ENCODE data around the gene SLC7A8.

DNA sequence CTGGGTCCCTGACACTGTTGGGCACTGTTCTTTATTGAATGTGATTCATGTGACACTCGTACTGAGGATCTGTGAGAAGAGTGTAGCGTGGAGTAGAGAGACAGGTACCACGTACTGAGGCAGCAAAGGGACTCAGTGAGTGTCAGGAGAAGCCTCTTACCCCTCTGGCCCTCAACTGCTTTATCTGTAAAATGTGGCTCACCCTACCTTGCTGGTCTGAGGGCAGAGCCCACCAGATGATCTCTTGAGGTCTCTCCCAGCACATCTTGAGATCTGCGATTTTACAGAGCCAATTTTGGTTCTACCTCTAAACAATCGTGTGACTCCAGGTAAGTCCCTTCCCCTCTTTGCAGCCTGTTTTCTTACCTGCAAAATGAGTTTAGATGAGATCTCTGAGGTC lies 67.5 kb downstream of the SLC7A8 start:
- TF ChIP-seq, protein P1, sequence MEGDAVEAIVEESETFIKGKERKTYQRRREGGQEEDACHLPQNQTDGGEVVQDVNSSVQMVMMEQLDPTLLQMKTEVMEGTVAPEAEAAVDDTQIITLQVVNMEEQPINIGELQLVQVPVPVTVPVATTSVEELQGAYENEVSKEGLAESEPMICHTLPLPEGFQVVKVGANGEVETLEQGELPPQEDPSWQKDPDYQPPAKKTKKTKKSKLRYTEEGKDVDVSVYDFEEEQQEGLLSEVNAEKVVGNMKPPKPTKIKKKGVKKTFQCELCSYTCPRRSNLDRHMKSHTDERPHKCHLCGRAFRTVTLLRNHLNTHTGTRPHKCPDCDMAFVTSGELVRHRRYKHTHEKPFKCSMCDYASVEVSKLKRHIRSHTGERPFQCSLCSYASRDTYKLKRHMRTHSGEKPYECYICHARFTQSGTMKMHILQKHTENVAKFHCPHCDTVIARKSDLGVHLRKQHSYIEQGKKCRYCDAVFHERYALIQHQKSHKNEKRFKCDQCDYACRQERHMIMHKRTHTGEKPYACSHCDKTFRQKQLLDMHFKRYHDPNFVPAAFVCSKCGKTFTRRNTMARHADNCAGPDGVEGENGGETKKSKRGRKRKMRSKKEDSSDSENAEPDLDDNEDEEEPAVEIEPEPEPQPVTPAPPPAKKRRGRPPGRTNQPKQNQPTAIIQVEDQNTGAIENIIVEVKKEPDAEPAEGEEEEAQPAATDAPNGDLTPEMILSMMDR (IDR thresholded peaks at IDR 0.05) = no peak
- TF ChIP-seq, protein P2, sequence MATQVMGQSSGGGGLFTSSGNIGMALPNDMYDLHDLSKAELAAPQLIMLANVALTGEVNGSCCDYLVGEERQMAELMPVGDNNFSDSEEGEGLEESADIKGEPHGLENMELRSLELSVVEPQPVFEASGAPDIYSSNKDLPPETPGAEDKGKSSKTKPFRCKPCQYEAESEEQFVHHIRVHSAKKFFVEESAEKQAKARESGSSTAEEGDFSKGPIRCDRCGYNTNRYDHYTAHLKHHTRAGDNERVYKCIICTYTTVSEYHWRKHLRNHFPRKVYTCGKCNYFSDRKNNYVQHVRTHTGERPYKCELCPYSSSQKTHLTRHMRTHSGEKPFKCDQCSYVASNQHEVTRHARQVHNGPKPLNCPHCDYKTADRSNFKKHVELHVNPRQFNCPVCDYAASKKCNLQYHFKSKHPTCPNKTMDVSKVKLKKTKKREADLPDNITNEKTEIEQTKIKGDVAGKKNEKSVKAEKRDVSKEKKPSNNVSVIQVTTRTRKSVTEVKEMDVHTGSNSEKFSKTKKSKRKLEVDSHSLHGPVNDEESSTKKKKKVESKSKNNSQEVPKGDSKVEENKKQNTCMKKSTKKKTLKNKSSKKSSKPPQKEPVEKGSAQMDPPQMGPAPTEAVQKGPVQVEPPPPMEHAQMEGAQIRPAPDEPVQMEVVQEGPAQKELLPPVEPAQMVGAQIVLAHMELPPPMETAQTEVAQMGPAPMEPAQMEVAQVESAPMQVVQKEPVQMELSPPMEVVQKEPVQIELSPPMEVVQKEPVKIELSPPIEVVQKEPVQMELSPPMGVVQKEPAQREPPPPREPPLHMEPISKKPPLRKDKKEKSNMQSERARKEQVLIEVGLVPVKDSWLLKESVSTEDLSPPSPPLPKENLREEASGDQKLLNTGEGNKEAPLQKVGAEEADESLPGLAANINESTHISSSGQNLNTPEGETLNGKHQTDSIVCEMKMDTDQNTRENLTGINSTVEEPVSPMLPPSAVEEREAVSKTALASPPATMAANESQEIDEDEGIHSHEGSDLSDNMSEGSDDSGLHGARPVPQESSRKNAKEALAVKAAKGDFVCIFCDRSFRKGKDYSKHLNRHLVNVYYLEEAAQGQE (IDR thresholded peaks at IDR 0.05; ENCODE audit: insufficient read depth in 1 of 2, low read depth in 2 of 2, low read length in 1 of 2) = no peak
- TF ChIP-seq POLR2AphosphoS5 (IDR thresholded peaks at IDR 0.05; ENCODE audit: low read depth, low read length) (no peak), SIN3A (IDR thresholded peaks at IDR 0.05; ENCODE audit: borderline replicate concordance, insufficient read depth, low read depth, low read length) (no peak), TCF7L2 (IDR thresholded peaks at IDR 0.05; ENCODE audit: low read depth, low read length) (no peak)
